ENCODE data around the gene U2AF1L4. TPM values are rescaled to one million over a fixed set of nuclear protein-coding genes. Genes with fewer than 3 reads are reported as not detected.

The U2AF1L4 gene
- total RNA-seq, 1 experiment from 2014 or later: 17.6 TPM

- Histone ChIP-seq H3K4me3 (peak overlapping the region; percentile 55), H3K36me3 (peaks cover 32% of the 10 kb centered on the region), H3K27me3 (replicated peaks) (no peaks in the 10 kb centered on the region), H3K27ac (peak overlapping the region; percentile 61), H3K4me1 (replicated peaks) (peaks cover 22% of the 10 kb centered on the region), H3K9me3 (replicated peaks) (no peaks in the 10 kb centered on the region)
- peak; percentile 89 to 91 for DNase-seq (ENCODE audit: low read depth in 1 of 2, low spot score in 2 of 2)
These were observed 28.2 kb downstream of the U2AF1L4 start for GRCh38 chr19:35716801-35717664.

GRCh38 chr19:35715981-35716800 is 29.0 kb downstream of the U2AF1L4 start:
- peaks cover 22% of the 10 kb centered on the region for H3K4me1 ChIP-seq (replicated peaks)
- peak overlapping the region; percentile 55 for H3K4me3 ChIP-seq
- DNase-seq (ENCODE audit: low read depth in 1 of 2, low spot score in 2 of 2): peak in 1 of 2 experiments; percentile 56
- no peaks in the 10 kb centered on the region for H3K27me3 ChIP-seq (replicated peaks)
- H3K9me3 ChIP-seq (replicated peaks): no peaks in the 10 kb centered on the region
- H3K27ac ChIP-seq: no peak overlapping the region
- peaks cover 24% of the 10 kb centered on the region for H3K36me3 ChIP-seq

GRCh38 chr19:35715355-35715809 is 29.8 kb downstream of the U2AF1L4 start:
- H3K9me3 ChIP-seq (replicated peaks): no peaks in the 10 kb centered on the region
- peaks cover 22% of the 10 kb centered on the region for H3K4me1 ChIP-seq (replicated peaks)
- H3K27me3 ChIP-seq (replicated peaks): no peaks in the 10 kb centered on the region
- H3K36me3 ChIP-seq: peaks cover 20% of the 10 kb centered on the region
- H3K4me3 ChIP-seq: no peak overlapping the region
- no peak for DNase-seq (ENCODE audit: low read depth in 1 of 2, low spot score in 2 of 2)
- H3K27ac ChIP-seq: no peak overlapping the region

- H3K36me3 ChIP-seq: peaks cover 15% of the 10 kb centered on the region
These were observed 30.4 kb downstream of the U2AF1L4 start for GRCh38 chr19:35714601-35715354.

GRCh38 chr19:35713904-35714495 is 31.2 kb downstream of the U2AF1L4 start:
- Histone ChIP-seq H3K4me3 (no peak overlapping the region), H3K27ac (no peak overlapping the region), H3K36me3 (peaks cover 7% of the 10 kb centered on the region), H3K9me3 (replicated peaks) (no peaks in the 10 kb centered on the region), H3K27me3 (replicated peaks) (peaks cover 5% of the 10 kb centered on the region), H3K4me1 (replicated peaks) (peaks cover 17% of the 10 kb centered on the region)
- DNase-seq (ENCODE audit: low read depth in 1 of 2, low spot score in 2 of 2): no peak

More at GRCh38 chr19:35714601-35715354, 30.4 kb downstream of the U2AF1L4 start:
- Histone ChIP-seq H3K27ac (no peak overlapping the region), H3K27me3 (replicated peaks) (no peaks in the 10 kb centered on the region), H3K4me3 (no peak overlapping the region), H3K4me1 (replicated peaks) (peaks cover 22% of the 10 kb centered on the region), H3K9me3 (replicated peaks) (no peaks in the 10 kb centered on the region)
- DNase-seq (ENCODE audit: low read depth in 1 of 2, low spot score in 2 of 2): no peak

- Histone ChIP-seq H3K36me3 (peaks cover 5% of the 10 kb centered on the region), H3K4me3 (no peak overlapping the region), H3K9me3 (replicated peaks) (no peaks in the 10 kb centered on the region), H3K27ac (no peak overlapping the region), H3K27me3 (replicated peaks) (peaks cover 8% of the 10 kb centered on the region), H3K4me1 (replicated peaks) (peaks cover 15% of the 10 kb centered on the region)
- DNase-seq (ENCODE audit: low read depth in 1 of 2, low spot score in 2 of 2): no peak
These were observed 31.7 kb downstream of the U2AF1L4 start for GRCh38 chr19:35713506-35713850.

GRCh38 chr19:35712567-35713505 is 32.4 kb downstream of the U2AF1L4 start:
- Histone ChIP-seq H3K36me3 (no peaks in the 10 kb centered on the region), H3K4me3 (no peak overlapping the region), H3K27ac (no peak overlapping the region), H3K4me1 (replicated peaks) (peaks cover 15% of the 10 kb centered on the region), H3K9me3 (replicated peaks) (no peaks in the 10 kb centered on the region), H3K27me3 (replicated peaks) (peaks cover 8% of the 10 kb centered on the region)
- DNase-seq (ENCODE audit: low read depth in 1 of 2, low spot score in 2 of 2): no peak

GRCh38 chr19:35710784-35711723 is 34.2 kb downstream of the U2AF1L4 start:
- Histone ChIP-seq H3K27me3 (replicated peaks) (peaks cover 8% of the 10 kb centered on the region), H3K4me1 (replicated peaks) (peaks cover 3% of the 10 kb centered on the region), H3K9me3 (replicated peaks) (no peaks in the 10 kb centered on the region), H3K36me3 (no peaks in the 10 kb centered on the region), H3K4me3 (no peak overlapping the region), H3K27ac (no peak overlapping the region)
- no peak for DNase-seq (ENCODE audit: low read depth in 1 of 2, low spot score in 2 of 2)

GRCh38 chr19:35708391-35708790 is 36.8 kb downstream of the U2AF1L4 start:
- H3K9me3 ChIP-seq (replicated peaks): peaks cover 4% of the 10 kb centered on the region; the same call in 1 of the 2 replicates
- H3K36me3 ChIP-seq: no peaks in the 10 kb centered on the region
- peaks cover 8% of the 10 kb centered on the region for H3K27me3 ChIP-seq (replicated peaks)
- no peak overlapping the region for H3K4me3 ChIP-seq
- H3K27ac ChIP-seq: no peak overlapping the region
- no peaks in the 10 kb centered on the region for H3K4me1 ChIP-seq (replicated peaks)
- no peak for DNase-seq (ENCODE audit: low read depth in 1 of 2, low spot score in 2 of 2)

- no peak within 1 kb of the TSS for H3K4me3 ChIP-seq
- H3K27me3 ChIP-seq (replicated peaks): peaks cover 4% of the 10 kb centered on the region
- peaks cover 4% of the 10 kb centered on the region; the same call in 1 of the 2 replicates for H3K9me3 ChIP-seq (replicated peaks)
- 0 out of 2 replicates have a peak, but pooled peaks cover 3% of the 10 kb centered on the region for H3K4me1 ChIP-seq (replicated peaks)
- H3K27ac ChIP-seq: no peak within 1 kb of the TSS
- no peak for DNase-seq (ENCODE audit: low read depth in 1 of 2, low spot score in 2 of 2)
- no peaks in the 10 kb centered on the region for H3K36me3 ChIP-seq
These were observed 41.0 kb downstream of the U2AF1L4 start, which contains the start of gene ZBTB32 for GRCh38 chr19:35704218-35704617. TSS of gene ZBTB32 (plus strand) at chr19:35704558. CDS start at chr19:35714627, 10,069 bp downstream.

GRCh38 chr19:35703343-35703742 is 41.9 kb downstream of the U2AF1L4 start:
- H3K4me1 ChIP-seq (replicated peaks): 0 out of 2 replicates have a peak, but pooled peaks cover 3% of the 10 kb centered on the region
- H3K4me3 ChIP-seq: no peak overlapping the region
- peaks cover 4% of the 10 kb centered on the region; the same call in 1 of the 2 replicates for H3K9me3 ChIP-seq (replicated peaks)
- H3K36me3 ChIP-seq: no peaks in the 10 kb centered on the region
- no peaks in the 10 kb centered on the region; the same call in 1 of the 2 replicates for H3K27me3 ChIP-seq (replicated peaks)
- H3K27ac ChIP-seq: no peak overlapping the region
- DNase-seq (ENCODE audit: low read depth in 1 of 2, low spot score in 2 of 2): no peak
